Large intestine (tissue), 3 donors: ENCODE results near the gene WDR37. TPM values are rescaled to one million over a fixed set of nuclear protein-coding genes. Genes with fewer than 3 reads are reported as not detected.

Experiments used
- DNase-seq, 2 donors: peaks; one replicate each; pipeline versions ENCODE4 v3.0.0 to v3.0.0-alpha.2; 2013
- H3K27ac ChIP-seq: one replicate; pipeline ENCODE4 v1.5.1; 2013; ENCODE audit warnings: low read length
- H3K27me3 ChIP-seq: 2 replicates; pipeline ENCODE4 v1.6.1; 2013; ENCODE audit warnings: low read length; ENCODE audit not compliant: control insufficient read depth, insufficient read depth
- H3K36me3 ChIP-seq: 2 replicates; pipeline ENCODE4 v1.6.1; 2013; ENCODE audit warnings: low read length; ENCODE audit not compliant: control insufficient read depth, insufficient read depth
- H3K4me1 ChIP-seq: one replicate; pipeline ENCODE4 v1.6.1; 2013; ENCODE audit warnings: low read length; ENCODE audit not compliant: control insufficient read depth, insufficient read depth
- H3K4me3 ChIP-seq: one replicate; pipeline ENCODE4 v1.5.1; 2013; ENCODE audit warnings: low read length
- H3K9me3 ChIP-seq: one replicate; pipeline ENCODE4 v1.6.1; 2013; ENCODE audit warnings: mild to moderate bottlenecking, low read depth, low read length, moderate library complexity; ENCODE audit not compliant: control insufficient read depth
- WGBS: methylation state at CpG from one replicate; pipeline ENCODE4 v1.1.5; 2013; ENCODE audit warnings: low lambda C conversion rate; ENCODE audit not compliant: insufficient coverage; 5-methylcytosine and 5-hydroxymethylcytosine counted together
- polyA plus RNA-seq: library from polyadenylated mRNA; unstranded; fragments of 120-200 nt; gene quantifications from one replicate; pipeline ENCODE4 v1.2.1, GENCODE V29; 2013

WDR37 gene
- polyA plus RNA-seq, 1 donor = 14.2 TPM

DNA sequence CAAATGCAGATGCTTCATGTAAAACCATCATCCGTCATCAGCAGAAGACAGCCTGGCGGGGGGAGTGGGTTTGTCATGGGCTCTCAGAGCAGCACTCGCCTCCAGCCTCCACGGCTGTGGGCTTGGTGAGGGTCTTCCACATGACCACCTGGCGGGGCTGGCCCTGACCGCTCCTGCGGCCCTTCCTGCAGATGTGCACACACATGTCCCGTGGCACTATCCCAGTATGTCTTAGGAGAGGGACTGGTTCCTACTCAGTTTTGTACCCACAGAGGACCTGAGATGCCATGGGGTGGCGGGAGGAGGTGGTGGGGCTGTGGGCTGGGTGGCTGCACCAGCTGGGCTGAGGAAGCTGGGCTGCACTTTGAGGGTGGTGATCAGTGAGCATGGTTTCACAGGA, 35.2 kb upstream of the WDR37 start:
- Histone ChIP-seq H3K36me3 (peaks cover 30% of the 10 kb centered on the region), H3K27ac (no peak overlapping the region), H3K9me3 (no peaks in the 10 kb centered on the region), H3K4me3 (no peak overlapping the region), H3K4me1 (no peaks in the 10 kb centered on the region), H3K27me3 (no peaks in the 10 kb centered on the region)
- DNase-seq = no peak
- WGBS = no CpG with 5 or more reads among the region's 9 CpGs

DNA sequence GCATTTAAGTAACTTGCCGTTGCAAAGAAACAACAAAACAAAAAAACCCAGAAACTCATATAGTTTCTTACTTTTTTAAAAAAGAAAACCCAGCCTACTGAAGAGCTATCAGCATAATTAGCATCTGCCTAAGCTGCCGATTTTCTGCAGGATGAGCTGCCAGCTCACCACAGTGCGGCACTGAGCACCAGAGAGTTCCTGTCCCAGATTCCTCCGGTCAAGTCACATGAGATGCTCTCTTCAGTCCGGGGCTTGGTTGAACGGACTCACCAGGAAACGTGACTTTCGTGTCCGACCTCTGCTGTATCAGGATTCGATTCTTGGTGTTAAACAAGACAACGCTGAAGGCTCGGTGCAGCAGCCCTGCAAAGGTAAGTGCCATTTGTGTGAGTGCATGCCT, 33.8 kb upstream of the WDR37 start:
- H3K4me1 ChIP-seq = no peaks in the 10 kb centered on the region
- no peaks in the 10 kb centered on the region for H3K9me3 ChIP-seq
- no peak overlapping the region for H3K27ac ChIP-seq
- peaks cover 19% of the 10 kb centered on the region for H3K36me3 ChIP-seq
- no CpG with 5 or more reads among the region's 12 CpGs for WGBS
- no peak overlapping the region for H3K4me3 ChIP-seq
- DNase-seq = no peak
- no peaks in the 10 kb centered on the region for H3K27me3 ChIP-seq

DNA sequence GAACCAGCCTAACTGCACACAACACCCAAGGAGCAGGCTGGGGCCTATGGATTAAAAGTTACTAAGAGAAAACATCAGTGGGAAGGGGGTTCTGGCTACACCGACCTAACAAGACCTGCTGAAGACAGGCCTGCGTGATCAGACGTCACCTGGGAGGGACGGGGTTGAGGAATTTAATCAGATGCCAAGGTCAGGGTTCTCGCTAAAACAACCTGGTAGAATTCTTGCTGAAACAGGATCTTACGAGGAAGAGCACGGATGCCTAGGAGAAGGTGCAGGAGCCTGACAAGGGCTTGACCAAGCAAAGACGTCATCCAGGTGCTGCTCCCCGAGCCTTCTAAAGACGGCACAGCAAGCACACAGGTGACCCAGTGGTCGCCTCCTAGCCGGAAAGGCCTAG, 32.1 kb upstream of the WDR37 start:
- DNase-seq = no peak
- Histone ChIP-seq H3K27me3 (no peaks in the 10 kb centered on the region), H3K36me3 (peaks cover 9% of the 10 kb centered on the region), H3K27ac (no peak overlapping the region), H3K4me3 (no peak overlapping the region), H3K9me3 (no peaks in the 10 kb centered on the region), H3K4me1 (no peaks in the 10 kb centered on the region)
- whole genome bisulfite sequencing = no CpG with 5 or more reads among the region's 12 CpGs

DNA sequence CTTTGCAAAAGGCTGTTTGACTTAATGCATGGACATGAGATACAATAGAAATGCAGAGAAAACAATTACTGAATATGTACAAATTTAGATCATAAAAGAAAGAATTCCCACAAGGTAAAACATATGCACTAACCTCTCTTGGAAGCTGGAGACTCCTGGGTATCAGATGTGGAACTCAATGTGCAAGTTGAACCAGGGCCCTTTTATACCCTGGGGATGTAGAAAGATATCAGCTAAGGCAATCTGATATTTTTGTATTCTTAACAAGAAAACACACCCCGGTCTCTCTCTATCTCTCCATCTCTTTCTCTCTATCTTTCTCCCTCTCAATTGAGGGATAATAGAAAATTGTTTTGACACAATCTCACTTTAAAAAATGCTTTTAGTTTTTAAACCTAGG, 30.5 kb upstream of the WDR37 start, which contains the start of gene IDI2:
TSS of gene IDI2 (minus strand) at position 177 of the 400 bp plus-strand sequence. CDS start 1,136 bp downstream, outside the sequence.
- H3K27me3 ChIP-seq = no peaks in the 10 kb centered on the region
- H3K4me1 ChIP-seq = no peaks in the 10 kb centered on the region
- no peak for DNase-seq
- H3K36me3 ChIP-seq = no peaks in the 10 kb centered on the region
- no peak within 1 kb of the TSS for H3K4me3 ChIP-seq
- no peak within 1 kb of the TSS for H3K27ac ChIP-seq
- H3K9me3 ChIP-seq = no peaks in the 10 kb centered on the region
- WGBS = 83% methylated on average over 1 of the region's 1 CpG

DNA sequence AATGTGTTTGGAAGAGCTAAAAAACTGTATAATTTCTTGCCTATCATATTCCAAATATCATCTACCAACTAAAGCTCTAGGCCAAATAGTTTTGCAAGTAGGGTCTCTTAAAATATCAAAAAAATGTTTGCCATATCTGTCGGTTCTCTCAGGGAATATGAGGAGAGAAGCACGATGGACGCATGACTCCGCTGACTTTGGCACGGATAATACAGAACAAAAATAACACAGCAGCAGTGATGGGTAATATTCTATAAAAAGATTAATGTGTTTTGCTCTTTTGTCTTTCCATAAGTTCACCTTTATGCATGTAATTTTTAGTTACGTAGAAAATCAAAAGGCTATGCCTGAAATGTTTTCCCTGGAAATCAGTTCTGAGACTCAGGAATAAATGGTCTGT, 29.6 kb upstream of the WDR37 start:
- H3K4me1 ChIP-seq = no peaks in the 10 kb centered on the region
- DNase-seq = no peak
- no peak overlapping the region for H3K27ac ChIP-seq
- no peaks in the 10 kb centered on the region for H3K9me3 ChIP-seq
- no peaks in the 10 kb centered on the region for H3K36me3 ChIP-seq
- H3K4me3 ChIP-seq = no peak overlapping the region
- WGBS = 98% methylated on average over 4 of the region's 6 CpGs
- H3K27me3 ChIP-seq = no peaks in the 10 kb centered on the region

DNA sequence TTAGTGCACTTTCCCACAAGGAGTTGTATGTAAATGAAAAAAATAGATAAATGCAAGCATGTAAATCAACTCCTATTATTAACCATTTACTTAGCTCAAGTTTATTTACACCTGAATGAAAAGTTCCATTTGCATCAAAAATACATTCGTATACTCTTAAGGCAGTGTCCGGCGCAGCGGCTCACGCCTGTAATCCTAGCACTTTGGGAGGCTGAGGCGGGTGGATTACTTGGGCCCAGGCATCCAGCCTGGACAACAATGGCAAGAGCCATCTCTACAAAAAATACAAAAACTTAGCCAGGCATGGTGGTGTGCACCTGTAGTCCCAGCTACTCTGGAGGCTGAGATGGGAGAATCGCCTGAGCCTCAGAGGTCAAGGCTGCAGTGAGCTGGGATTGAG, 26.3 kb upstream of the WDR37 start:
- no peak for DNase-seq
- H3K27me3 ChIP-seq = no peaks in the 10 kb centered on the region
- H3K36me3 ChIP-seq = no peaks in the 10 kb centered on the region
- no peak overlapping the region for H3K4me3 ChIP-seq
- no peaks in the 10 kb centered on the region for H3K9me3 ChIP-seq
- no peaks in the 10 kb centered on the region for H3K4me1 ChIP-seq
- no peak overlapping the region for H3K27ac ChIP-seq
- WGBS = no CpG with 5 or more reads among the region's 7 CpGs

DNA sequence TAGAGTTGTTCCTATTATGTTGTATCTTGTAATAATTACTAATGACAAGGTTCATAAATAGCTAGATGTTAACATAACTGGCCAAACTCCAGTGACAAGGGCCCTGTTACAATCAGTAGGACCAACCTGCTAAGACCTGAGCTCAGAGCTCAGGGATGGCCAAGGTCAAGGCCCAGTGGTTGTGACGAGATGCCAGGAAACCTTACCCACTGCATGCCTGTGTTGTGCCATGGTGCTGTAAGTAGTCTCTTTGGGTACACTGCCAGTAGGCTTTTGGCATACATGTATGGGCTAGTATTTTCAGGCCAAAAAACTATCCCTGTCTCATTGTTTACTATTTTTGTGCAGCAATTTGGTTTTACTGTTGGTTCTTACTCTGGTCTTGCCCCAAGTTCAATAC, 22.6 kb upstream of the WDR37 start:
- Histone ChIP-seq H3K9me3 (no peaks in the 10 kb centered on the region), H3K27me3 (no peaks in the 10 kb centered on the region), H3K36me3 (peaks cover 8% of the 10 kb centered on the region), H3K27ac (no peak overlapping the region), H3K4me3 (no peak overlapping the region), H3K4me1 (no peaks in the 10 kb centered on the region)
- DNase-seq = no peak
- no CpG with 5 or more reads among the region's 1 CpG for WGBS

DNA sequence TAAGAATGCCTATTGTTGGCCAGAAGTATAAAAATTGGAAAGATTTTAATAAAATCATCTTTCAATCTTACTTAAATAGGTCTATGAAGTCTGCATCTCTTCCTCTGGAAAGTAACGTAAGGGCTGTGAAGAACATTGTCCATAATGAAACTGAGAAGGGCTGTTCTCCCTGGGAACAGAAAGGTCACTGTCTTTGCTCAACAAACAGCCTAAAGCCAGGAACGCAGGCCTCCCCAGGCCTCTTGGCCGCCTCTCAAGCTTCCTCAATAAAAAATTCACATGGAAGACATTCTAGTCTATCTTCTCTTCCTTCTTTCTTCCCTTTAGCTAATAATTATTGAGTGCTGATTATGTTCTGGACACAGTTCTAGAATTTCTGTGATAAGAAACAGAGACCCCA, 21.4 kb upstream of the WDR37 start:
- Histone ChIP-seq H3K4me3 (no peak overlapping the region), H3K4me1 (no peaks in the 10 kb centered on the region), H3K9me3 (no peaks in the 10 kb centered on the region), H3K36me3 (peaks cover 10% of the 10 kb centered on the region), H3K27ac (no peak overlapping the region), H3K27me3 (no peaks in the 10 kb centered on the region)
- WGBS = no CpG with 5 or more reads among the region's 3 CpGs
- no peak for DNase-seq

DNA sequence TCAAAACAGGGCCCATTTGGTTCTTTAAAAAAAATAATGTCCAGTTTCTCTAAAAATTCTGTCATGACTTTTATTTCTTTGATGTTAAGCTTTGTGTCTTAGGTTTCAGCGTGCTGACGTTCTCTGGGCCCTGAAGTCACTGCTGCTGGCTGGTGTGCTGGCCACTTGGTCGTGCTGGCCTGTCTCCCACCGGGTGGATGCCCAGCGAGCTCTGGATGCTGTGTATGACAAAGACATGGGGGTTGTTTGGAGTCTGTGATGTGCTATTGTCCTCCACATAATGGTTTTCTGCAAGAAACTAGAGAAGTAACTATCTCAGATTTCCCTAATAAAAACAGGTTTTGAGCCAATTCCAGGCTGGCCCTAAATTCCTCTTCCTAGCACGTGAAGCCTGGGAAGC, 21.0 kb upstream of the WDR37 start:
- no CpG with 5 or more reads among the region's 6 CpGs for WGBS
- H3K27ac ChIP-seq = no peak overlapping the region

DNA sequence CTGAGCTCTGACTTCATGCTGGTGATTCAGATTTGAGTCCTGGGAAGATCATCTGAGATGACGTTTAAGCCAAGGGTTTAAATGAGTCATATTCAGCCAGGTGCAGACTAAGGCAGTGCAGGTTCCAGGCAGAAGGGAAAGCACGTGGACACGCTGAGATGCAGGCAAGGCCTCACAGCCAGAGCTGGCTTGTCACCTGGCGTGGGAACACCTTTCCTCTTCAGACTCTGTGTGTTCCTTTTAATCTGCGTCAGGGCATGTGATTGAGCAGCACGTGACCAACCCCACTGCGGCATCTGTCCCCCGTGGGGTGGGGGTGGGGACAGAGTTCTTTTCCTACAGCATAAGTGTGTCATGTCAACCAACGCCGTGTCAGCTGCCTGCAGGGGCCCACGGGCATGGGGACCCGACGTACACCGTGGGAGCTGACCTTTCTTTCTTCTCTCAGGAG, 19.8 kb upstream of the WDR37 start:
- Histone ChIP-seq H3K27me3 (no peaks in the 10 kb centered on the region), H3K27ac (no peak overlapping the region), H3K9me3 (no peaks in the 10 kb centered on the region), H3K4me3 (no peak overlapping the region), H3K36me3 (peaks cover 17% of the 10 kb centered on the region), H3K4me1 (no peaks in the 10 kb centered on the region)
- no peak for DNase-seq
- WGBS = no CpG with 5 or more reads among the region's 14 CpGs

More for the DNA sequence above, 21.0 kb upstream of the WDR37 start:
- H3K36me3 ChIP-seq = peaks cover 10% of the 10 kb centered on the region
- no peak for DNase-seq
- no peaks in the 10 kb centered on the region for H3K9me3 ChIP-seq
- no peaks in the 10 kb centered on the region for H3K27me3 ChIP-seq
- H3K4me1 ChIP-seq = no peaks in the 10 kb centered on the region
- H3K4me3 ChIP-seq = no peak overlapping the region

DNA sequence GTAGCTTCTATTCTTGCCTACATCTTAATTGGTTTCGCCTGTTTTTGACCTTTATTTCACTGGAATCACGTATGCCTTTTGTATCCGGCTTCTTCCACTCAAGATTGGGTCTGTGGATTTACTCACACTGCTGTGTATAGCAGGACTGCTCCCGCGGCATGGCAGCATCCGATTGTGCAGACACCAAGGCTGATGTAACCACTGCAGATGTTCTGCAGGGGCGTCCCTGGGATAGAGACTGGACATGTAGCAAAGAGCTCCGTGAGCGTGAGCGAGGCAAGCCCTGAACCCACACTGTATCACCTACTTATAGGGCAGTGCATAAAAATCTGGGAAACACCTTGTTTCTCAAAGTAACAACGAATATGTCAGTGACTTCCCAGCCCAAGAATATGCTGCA, 19.1 kb upstream of the WDR37 start:
- DNase-seq = no peak
- no peak overlapping the region for H3K27ac ChIP-seq
- H3K27me3 ChIP-seq = no peaks in the 10 kb centered on the region
- no peaks in the 10 kb centered on the region for H3K4me1 ChIP-seq
- H3K36me3 ChIP-seq = peaks cover 18% of the 10 kb centered on the region
- no peaks in the 10 kb centered on the region for H3K9me3 ChIP-seq
- no peak overlapping the region for H3K4me3 ChIP-seq
- no CpG with 5 or more reads among the region's 11 CpGs for WGBS
